ENCODE measurements around the gene PATJ. TPM values are rescaled to one million over a fixed set of nuclear protein-coding genes. Genes with fewer than 3 reads are reported as not detected.

The PATJ gene
- total RNA-seq, 4 donors from 2014 or later: 47.6 to 105 (median 70.8) TPM

- WGBS, 2 donors: 46 to 67% methylated on average over 3 to 5 of the region's 5 CpGs
- Histone ChIP-seq H3K27ac (no peak overlapping the region), H3K4me3 (no peak overlapping the region), H3K9me3 (no peaks in the 10 kb centered on the region), H3K27me3 (no peaks in the 10 kb centered on the region), H3K4me1 (no peaks in the 10 kb centered on the region), H3K36me3 (peaks cover 0 to 60% (median under 1%) of the 10 kb centered on the region in 3 donors)
- intact Hi-C loops (cut with DNase I): no loop called here
- no peak for DNase-seq
- TF ChIP-seq POLR2A (IDR thresholded peaks at IDR 0.05) (no peak), CTCF (IDR thresholded peaks at IDR 0.05) (no peak)
These were observed 347.7 kb downstream of the PATJ start for GRCh38 chr1:62090016-62090415.

- H3K4me1 ChIP-seq: no peaks in the 10 kb centered on the region
- H3K27me3 ChIP-seq: no peaks in the 10 kb centered on the region
- TF ChIP-seq CTCF (IDR thresholded peaks at IDR 0.05) (no peak), POLR2A (IDR thresholded peaks at IDR 0.05) (no peak)
- H3K36me3 ChIP-seq: peaks cover 0 to 58% (median 0%) of the 10 kb centered on the region in 3 donors
- no peak for DNase-seq
- intact Hi-C loops (cut with DNase I): no loop called here
- H3K9me3 ChIP-seq: no peaks in the 10 kb centered on the region
- H3K27ac ChIP-seq: no peak overlapping the region
- no peak overlapping the region for H3K4me3 ChIP-seq
- WGBS, 2 donors: 92 to 94% methylated on average over 4 of the region's 4 CpGs
These were observed 349.8 kb downstream of the PATJ start for GRCh38 chr1:62092110-62092509.

GRCh38 chr1:62093261-62093660, 351.0 kb downstream of the PATJ start:
- no peak for DNase-seq
- H3K27ac ChIP-seq: no peak overlapping the region
- no peak overlapping the region for H3K4me3 ChIP-seq
- H3K9me3 ChIP-seq: no peaks in the 10 kb centered on the region
- 72 to 81% methylated on average over 3 of the region's 3 CpGs for WGBS, 2 donors
- H3K4me1 ChIP-seq: no peaks in the 10 kb centered on the region
- no peaks in the 10 kb centered on the region for H3K27me3 ChIP-seq
- intact Hi-C loops (cut with DNase I): no loop called here
- TF ChIP-seq CTCF (IDR thresholded peaks at IDR 0.05): no peak
- TF ChIP-seq POLR2A (IDR thresholded peaks at IDR 0.05): no peak
- peaks cover 0 to 58% (median 0%) of the 10 kb centered on the region in 3 donors for H3K36me3 ChIP-seq

- WGBS, 2 donors: 94 to 100% methylated on average over 2 to 3 of the region's 3 CpGs
- Histone ChIP-seq H3K4me3 (no peak overlapping the region), H3K4me1 (no peaks in the 10 kb centered on the region), H3K27me3 (no peaks in the 10 kb centered on the region), H3K36me3 (peaks cover 0 to 48% (median 0%) of the 10 kb centered on the region in 3 donors), H3K9me3 (no peaks in the 10 kb centered on the region), H3K27ac (no peak overlapping the region)
- intact Hi-C loops (cut with DNase I): no loop called here
- TF ChIP-seq POLR2A (IDR thresholded peaks at IDR 0.05) (no peak), CTCF (IDR thresholded peaks at IDR 0.05) (no peak)
- DNase-seq: no peak
These were observed 355.2 kb downstream of the PATJ start for GRCh38 chr1:62097464-62097863.

- H3K27ac ChIP-seq: no peak overlapping the region
- 88 to 92% methylated on average over 2 of the region's 2 CpGs for WGBS, 2 donors
- peaks cover 0 to 42% (median 0%) of the 10 kb centered on the region in 3 donors for H3K36me3 ChIP-seq
- H3K27me3 ChIP-seq: no peaks in the 10 kb centered on the region
- intact Hi-C loops (cut with DNase I): no loop called here
- no peaks in the 10 kb centered on the region for H3K4me1 ChIP-seq
- TF ChIP-seq CTCF (IDR thresholded peaks at IDR 0.05) (no peak), POLR2A (IDR thresholded peaks at IDR 0.05) (no peak)
- H3K4me3 ChIP-seq: no peak overlapping the region
- H3K9me3 ChIP-seq: no peaks in the 10 kb centered on the region
- DNase-seq: no peak
These were observed 358.2 kb downstream of the PATJ start for GRCh38 chr1:62100442-62100841.

Data from esophagus squamous epithelium (tissue), 5 donors.